HAP-1 (cell line): ENCODE results near the gene LMX1A.

Source experiments
- DNase-seq, 2 experiments: peaks; one replicate each; pipeline ENCODE4 v3.0.0-alpha.2; 2016 to 2020; ENCODE audit warnings: low spot score in 2 of 2
- H3K27me3 ChIP-seq: fragments of 250-450 bp; sonication (Bioruptor Pico); 2 replicates; pipeline ENCODE4 v1.5.1; 2020; ENCODE audit warnings: low read depth, mild to moderate bottlenecking, moderate library complexity
- H3K36me3 ChIP-seq: fragments of 250-450 bp; sonication (Bioruptor Pico); replicated peaks from 2 replicates; pipeline ENCODE4 v1.5.1; 2020; ENCODE audit warnings: mild to moderate bottlenecking
- H3K4me1 ChIP-seq: fragments of 250-450 bp; sonication (Bioruptor Pico); 2 replicates; pipeline ENCODE4 v1.5.1; 2020; ENCODE audit warnings: mild to moderate bottlenecking
- H3K4me3 ChIP-seq: fragments of 250-450 bp; sonication (Bioruptor Pico); 2 replicates; pipeline ENCODE4 v1.5.1; 2020; ENCODE audit warnings: mild to moderate bottlenecking, moderate library complexity
- H3K9me3 ChIP-seq: fragments of 250-450 bp; sonication (Bioruptor Pico); 2 replicates; pipeline ENCODE4 v1.5.1; 2020; ENCODE audit warnings: mild to moderate bottlenecking, moderate library complexity
- in situ Hi-C: fragments of 300-500 bp; cut with MboI; formaldehyde crosslinking; loops from 3 replicates; pipeline ENCODE4 v1.14.3; 2020; ENCODE audit warnings: low sequenced_read_pairs, inconsistent platforms, mixed read lengths

Gene LMX1A

DNA sequence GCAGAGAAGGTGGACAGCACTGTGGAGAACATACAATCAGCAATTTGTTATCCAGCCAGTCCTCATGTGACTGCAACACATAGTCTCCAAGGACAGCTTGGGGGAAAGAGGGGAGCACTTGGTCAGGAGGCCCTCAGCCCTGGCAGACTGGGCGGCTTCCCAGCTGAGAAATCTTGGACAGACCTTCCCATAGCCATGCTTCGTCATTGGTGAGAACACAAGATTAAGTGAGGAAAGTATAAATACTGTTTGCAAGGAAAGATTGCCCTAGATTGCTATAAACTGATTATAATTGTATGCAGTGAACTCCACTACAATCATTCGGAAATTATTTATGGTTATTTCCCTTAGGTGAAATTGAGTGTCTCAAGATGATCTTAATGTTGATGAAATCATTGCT, 131.5 kb downstream of the LMX1A start:
- in situ Hi-C loops, result no loop called here
- no peak overlapping the region for H3K4me3 ChIP-seq
- DNase-seq, result no peak

DNA sequence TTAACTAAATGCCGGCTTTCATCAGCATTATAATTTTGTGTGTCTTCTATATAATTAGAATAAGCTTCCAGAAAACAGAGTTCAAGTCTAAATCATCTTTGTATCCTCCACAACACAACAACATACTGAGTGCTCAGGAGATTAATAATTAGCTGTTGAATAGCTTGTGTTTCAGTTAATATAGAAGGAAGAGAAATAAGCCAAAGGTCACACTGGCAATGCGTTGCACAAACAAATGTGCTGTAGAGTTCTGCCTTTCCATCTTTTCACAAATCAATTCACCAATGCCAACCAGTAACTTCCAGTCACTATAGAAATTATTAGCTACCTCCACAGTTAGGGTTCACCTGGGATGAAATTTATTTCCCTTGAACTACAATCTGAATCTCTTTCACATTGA, 132.0 kb downstream of the LMX1A start:
- DNase-seq, result no peak
- Histone ChIP-seq H3K9me3 (no peaks in the 10 kb centered on the region), H3K4me1 (no peaks in the 10 kb centered on the region), H3K4me3 (no peak overlapping the region), H3K36me3 (no peaks in the 10 kb centered on the region), H3K27me3 (0 out of 2 replicates have a peak, but pooled peaks cover 2% of the 10 kb centered on the region)
- in situ Hi-C loops, result loop anchor here (25.0 kb wide), 1 partner anchor 112 kb away; no protein-coding TSS in a partner anchor

More for the DNA sequence above, 131.5 kb downstream of the LMX1A start:
- no peaks in the 10 kb centered on the region for H3K4me1 ChIP-seq
- H3K27me3 ChIP-seq, result 0 out of 2 replicates have a peak, but pooled peaks cover 2% of the 10 kb centered on the region
- no peaks in the 10 kb centered on the region for H3K36me3 ChIP-seq
- H3K9me3 ChIP-seq, result no peaks in the 10 kb centered on the region

DNA sequence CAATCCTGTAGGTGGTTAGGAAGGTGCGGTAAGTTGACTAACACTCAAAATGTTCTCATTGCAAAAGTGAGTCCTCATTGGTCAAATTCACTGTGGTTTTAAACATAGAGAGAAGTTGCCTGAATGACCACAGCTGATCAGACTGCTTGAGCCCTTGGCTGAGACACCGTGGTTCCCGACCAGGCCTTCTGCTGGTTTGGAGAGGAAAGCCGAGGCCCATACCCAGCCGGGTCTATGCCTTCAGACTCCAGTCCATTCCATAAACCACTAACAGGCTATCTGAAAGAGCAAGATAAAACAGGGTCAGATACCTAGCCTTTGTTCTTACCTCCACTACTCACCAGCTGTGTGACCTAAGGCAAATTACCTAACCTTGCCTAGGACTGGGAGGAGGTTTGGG, 133.9 kb downstream of the LMX1A start:
- no peaks in the 10 kb centered on the region for H3K4me1 ChIP-seq
- 0 out of 2 replicates have a peak, but pooled peaks cover 2% of the 10 kb centered on the region for H3K27me3 ChIP-seq
- DNase-seq, result no peak
- no peak overlapping the region for H3K4me3 ChIP-seq
- H3K36me3 ChIP-seq, result no peaks in the 10 kb centered on the region
- no peaks in the 10 kb centered on the region for H3K9me3 ChIP-seq
- in situ Hi-C loops, result loop anchor here (25.0 kb wide), 1 partner anchor 110 kb away; no protein-coding TSS in a partner anchor

DNA sequence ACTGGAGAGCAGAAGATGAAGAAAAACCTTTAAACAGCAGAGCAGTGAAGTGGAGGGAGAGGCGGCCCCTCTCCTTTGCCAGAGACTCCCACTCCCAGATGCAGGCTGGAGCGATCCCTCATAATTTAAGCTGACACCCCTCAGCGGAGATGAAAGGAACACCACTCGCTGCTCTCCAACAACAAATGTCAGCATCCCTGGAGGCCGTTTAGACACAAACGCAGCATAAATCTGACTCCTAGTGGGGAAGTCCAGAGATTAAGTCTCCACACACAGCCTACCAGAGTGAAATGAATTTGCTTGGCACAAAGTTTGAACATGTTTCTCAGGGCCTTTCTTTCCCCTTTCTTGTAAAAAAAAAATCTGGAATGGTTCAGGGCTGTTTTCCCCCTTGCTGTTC, 137.8 kb downstream of the LMX1A start:
- Histone ChIP-seq H3K27me3 (0 out of 2 replicates have a peak, but pooled peaks cover 2% of the 10 kb centered on the region), H3K4me3 (no peak overlapping the region)
- in situ Hi-C loops, result loop anchor here (25.0 kb wide), 1 partner anchor 106 kb away; no protein-coding TSS in a partner anchor

DNA sequence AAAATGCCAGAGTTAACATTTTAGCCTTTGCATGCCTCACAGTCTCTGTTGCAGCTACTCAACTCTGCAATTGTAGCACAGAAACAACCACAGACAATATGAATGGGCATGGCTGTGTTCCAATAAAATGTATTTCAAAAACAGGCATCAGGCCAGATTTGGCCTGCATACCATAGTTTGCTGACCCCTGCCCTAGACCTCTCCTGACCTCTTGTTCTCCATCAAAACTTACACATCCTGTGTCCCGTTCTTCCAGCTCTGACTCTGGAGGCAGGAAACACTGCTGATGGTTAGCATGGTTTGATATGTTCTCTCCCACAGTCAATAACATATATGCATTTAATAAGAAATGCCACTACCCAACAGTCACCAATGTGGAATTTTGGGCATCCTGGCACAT, 138.6 kb downstream of the LMX1A start:
- no peak for DNase-seq
- Histone ChIP-seq H3K9me3 (no peaks in the 10 kb centered on the region), H3K4me3 (no peak overlapping the region), H3K4me1 (no peaks in the 10 kb centered on the region), H3K27me3 (no peaks in the 10 kb centered on the region), H3K36me3 (no peaks in the 10 kb centered on the region)
- in situ Hi-C loops, result loop anchor here (25.0 kb wide), 1 partner anchor 106 kb away; no protein-coding TSS in a partner anchor

More for the DNA sequence above, 137.8 kb downstream of the LMX1A start:
- H3K4me1 ChIP-seq, result no peaks in the 10 kb centered on the region
- H3K9me3 ChIP-seq, result no peaks in the 10 kb centered on the region
- no peak for DNase-seq
- H3K36me3 ChIP-seq, result no peaks in the 10 kb centered on the region

DNA sequence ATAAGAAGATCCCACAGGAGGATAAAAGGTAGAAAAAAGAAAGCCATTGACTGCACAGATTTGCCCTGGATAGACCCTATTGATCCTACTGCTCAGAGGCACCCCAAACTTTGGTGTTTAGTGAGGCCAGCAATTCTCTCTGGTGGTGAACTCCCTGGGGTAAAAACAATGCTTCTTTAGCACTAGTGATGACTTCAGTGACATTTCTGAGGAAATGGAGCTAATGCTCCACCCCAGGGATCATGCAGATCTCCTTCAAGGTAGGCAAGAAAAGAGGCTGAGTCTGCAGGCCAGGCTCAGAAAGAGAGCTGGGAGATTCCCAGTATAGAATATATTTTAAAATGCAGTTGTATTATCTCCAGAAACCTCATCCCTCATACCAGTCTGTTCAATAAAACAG, 140.3 kb downstream of the LMX1A start:
- in situ Hi-C loops, result loop anchor here (25.0 kb wide), 1 partner anchor 104 kb away; no protein-coding TSS in a partner anchor
- Histone ChIP-seq H3K4me3 (no peak overlapping the region), H3K4me1 (no peaks in the 10 kb centered on the region), H3K36me3 (no peaks in the 10 kb centered on the region), H3K9me3 (no peaks in the 10 kb centered on the region), H3K27me3 (no peaks in the 10 kb centered on the region)
- no peak for DNase-seq

DNA sequence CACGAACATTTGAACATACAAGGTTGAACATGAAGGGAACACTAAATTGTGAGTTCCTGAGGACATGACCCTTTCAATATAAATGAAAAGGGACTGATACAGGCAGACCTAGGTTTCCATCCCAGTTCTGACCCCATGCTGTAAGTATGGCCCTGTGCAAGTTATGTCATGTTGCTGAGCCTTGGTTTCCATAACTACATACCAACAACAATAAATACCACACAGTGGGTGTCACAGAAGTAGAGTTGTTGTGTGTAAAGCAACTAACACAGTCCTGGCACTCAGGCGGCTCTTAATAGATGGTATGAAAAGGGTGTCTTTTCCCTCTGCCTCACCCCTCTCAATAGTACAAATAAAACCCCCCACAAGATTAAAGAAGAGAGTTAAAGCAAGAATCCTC, 140.8 kb downstream of the LMX1A start:
- no peak for DNase-seq
- no peaks in the 10 kb centered on the region for H3K9me3 ChIP-seq
- no peaks in the 10 kb centered on the region for H3K27me3 ChIP-seq
- H3K36me3 ChIP-seq, result no peaks in the 10 kb centered on the region
- H3K4me1 ChIP-seq, result no peaks in the 10 kb centered on the region
- in situ Hi-C loops, result loop anchor here (25.0 kb wide), 1 partner anchor 103 kb away; no protein-coding TSS in a partner anchor
- H3K4me3 ChIP-seq, result no peak overlapping the region

DNA sequence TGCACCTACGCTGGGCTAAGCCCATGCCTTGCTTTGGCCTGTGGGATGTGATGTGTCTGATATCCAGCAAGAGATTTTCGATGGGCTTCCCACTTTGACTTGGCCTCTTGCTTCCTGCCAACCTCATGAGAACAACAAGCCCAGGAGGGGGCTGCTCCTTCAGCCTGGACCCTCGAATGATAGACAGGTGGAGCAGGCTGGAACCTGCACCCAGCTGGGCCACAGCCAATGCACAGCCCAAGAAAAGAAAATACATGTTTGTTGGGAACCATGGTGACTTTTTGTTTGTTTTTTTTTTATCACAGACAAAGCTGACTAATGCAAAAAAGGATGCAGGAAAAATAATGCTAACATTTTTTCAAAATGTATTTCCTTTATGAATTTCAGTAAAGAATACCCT, 144.3 kb downstream of the LMX1A start:
- Histone ChIP-seq H3K4me3 (no peak overlapping the region), H3K27me3 (no peaks in the 10 kb centered on the region), H3K9me3 (no peaks in the 10 kb centered on the region), H3K4me1 (no peaks in the 10 kb centered on the region), H3K36me3 (no peaks in the 10 kb centered on the region)
- in situ Hi-C loops, result loop anchor here (25.0 kb wide), 1 partner anchor 100 kb away; no protein-coding TSS in a partner anchor
- no peak for DNase-seq

DNA sequence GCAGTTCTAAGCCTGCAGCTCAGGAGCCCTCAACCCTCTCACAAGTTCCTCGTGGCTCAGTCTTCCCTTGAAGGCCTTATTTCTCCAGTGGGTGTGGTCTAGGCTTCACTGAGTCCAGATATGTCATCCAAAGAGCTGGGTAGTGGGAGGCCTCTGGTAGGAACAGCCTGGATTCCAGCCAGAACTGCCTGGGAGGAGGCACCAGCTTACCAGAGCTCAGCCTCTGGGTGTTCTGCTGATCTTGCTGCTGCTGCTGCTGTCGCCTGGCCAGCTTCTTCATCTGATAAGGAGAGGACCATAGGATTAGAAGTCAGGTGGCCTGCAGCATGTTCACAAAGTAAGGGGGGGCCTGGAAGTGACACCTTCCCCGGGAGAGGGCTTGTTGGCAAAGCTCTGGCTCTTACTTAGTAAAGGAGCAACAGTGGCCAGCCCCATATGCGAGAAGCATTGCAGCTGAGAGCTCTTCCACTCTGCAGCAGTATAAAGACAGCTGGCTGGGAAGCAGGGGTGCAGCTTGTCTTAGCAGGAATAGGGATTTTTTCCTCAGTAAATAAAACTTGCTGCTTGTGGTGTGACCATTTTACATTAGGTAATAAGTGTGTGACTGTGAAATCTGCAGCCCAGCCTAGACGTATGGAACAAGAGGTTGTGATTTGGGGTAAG, 148.5 kb downstream of the LMX1A start:
- no peaks in the 10 kb centered on the region for H3K36me3 ChIP-seq
- in situ Hi-C loops, result loop anchor here (25.0 kb wide), 1 partner anchor 96 kb away; no protein-coding TSS in a partner anchor
- no peak for DNase-seq
- no peaks in the 10 kb centered on the region for H3K4me1 ChIP-seq
- H3K9me3 ChIP-seq, result no peaks in the 10 kb centered on the region
- no peaks in the 10 kb centered on the region for H3K27me3 ChIP-seq
- H3K4me3 ChIP-seq, result no peak overlapping the region

DNA sequence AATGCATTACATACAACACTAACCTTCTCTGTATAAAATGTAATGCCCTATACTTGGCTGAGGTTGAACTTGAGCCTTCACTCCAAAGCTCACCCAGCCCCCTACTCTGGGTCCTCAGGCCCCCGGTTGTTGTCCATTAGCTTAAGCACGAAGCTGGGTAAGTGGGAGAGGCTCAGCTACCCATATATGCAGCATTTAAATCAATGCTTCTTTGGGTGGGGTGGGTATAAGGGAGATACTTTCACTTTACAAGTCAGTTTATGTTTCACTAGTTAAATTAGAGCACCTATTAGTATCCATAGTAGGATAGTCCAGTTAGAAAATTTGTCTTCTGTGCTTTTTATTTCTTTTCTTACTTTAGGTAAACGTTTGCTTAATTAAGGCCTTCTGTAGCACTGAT, 151.4 kb downstream of the LMX1A start:
- H3K4me3 ChIP-seq, result no peak overlapping the region
- H3K4me1 ChIP-seq, result no peaks in the 10 kb centered on the region
- no peaks in the 10 kb centered on the region for H3K9me3 ChIP-seq
- H3K27me3 ChIP-seq, result no peaks in the 10 kb centered on the region
- in situ Hi-C loops, result loop anchor here (25.0 kb wide), 1 partner anchor 93 kb away; no protein-coding TSS in a partner anchor
- no peaks in the 10 kb centered on the region for H3K36me3 ChIP-seq
- no peak for DNase-seq

DNA sequence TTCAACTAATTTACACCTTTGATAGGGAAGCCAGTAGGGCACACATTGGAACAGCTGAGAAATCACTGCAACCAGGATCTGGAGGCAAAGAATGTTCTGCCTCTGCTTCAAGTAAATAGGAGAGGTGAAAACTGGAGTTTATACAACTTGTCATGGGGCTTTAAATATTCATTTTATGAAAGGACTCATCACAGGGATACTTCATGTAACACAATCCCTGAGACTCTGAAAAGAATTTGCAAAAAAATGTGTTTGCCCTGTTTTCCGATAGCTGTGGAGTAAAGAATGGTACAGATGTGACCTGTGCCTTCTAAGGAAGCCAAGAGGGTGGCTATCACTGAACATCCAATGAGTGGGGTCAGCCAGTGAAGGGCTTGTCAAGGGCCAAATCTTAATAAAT, 152.0 kb downstream of the LMX1A start:
- H3K9me3 ChIP-seq, result no peaks in the 10 kb centered on the region
- no peak overlapping the region for H3K4me3 ChIP-seq
- no peaks in the 10 kb centered on the region for H3K4me1 ChIP-seq
- no peaks in the 10 kb centered on the region for H3K27me3 ChIP-seq
- DNase-seq, result no peak
- no peaks in the 10 kb centered on the region for H3K36me3 ChIP-seq
- in situ Hi-C loops, result loop anchor here (25.0 kb wide), 1 partner anchor 92 kb away; no protein-coding TSS in a partner anchor

DNA sequence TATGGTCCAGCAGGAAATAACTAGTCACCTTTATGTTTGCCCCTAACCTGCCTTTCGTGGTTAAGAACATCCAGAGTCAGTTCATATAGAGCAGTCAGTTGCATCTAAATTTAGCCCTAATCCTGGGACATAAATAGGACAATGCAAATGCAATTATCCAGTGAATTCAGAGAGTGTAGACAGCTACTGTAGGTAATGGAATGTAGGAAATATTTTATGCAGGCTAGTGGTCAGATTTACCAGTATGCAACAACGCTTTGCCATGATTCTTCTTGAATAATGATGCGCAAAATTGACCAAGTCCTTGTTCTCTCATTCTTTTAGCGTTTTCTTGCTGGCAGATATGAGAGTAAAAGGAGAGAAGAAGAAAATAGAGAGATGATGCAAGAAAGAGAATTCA, 165.4 kb downstream of the LMX1A start:
- H3K36me3 ChIP-seq, result no peaks in the 10 kb centered on the region
- H3K4me3 ChIP-seq, result no peak overlapping the region
- H3K27me3 ChIP-seq, result peaks cover 12% of the 10 kb centered on the region
- in situ Hi-C loops, result no loop called here
- no peaks in the 10 kb centered on the region for H3K4me1 ChIP-seq
- H3K9me3 ChIP-seq, result no peaks in the 10 kb centered on the region
- no peak for DNase-seq

DNA sequence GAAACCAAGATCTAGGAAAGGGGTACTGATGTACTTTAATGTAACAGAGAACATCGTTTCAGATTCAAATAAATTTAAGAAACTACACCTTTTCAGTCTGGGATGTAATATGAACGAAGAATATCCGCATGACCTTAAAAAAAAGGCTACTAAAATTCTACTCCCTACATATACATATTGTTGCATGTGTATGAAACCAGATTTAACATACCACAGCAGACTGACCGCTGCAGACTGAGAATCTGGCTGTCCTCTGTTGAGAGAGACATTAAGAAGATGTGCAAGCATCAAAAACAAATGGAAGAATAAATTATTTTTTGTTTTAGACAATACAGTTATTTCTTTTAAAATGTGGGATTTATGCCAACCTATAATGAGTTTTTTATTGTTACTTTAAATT, 166.6 kb downstream of the LMX1A start:
- no peak for DNase-seq
- no peaks in the 10 kb centered on the region for H3K9me3 ChIP-seq
- H3K27me3 ChIP-seq, result peaks cover 10% of the 10 kb centered on the region
- no peaks in the 10 kb centered on the region for H3K4me1 ChIP-seq
- H3K36me3 ChIP-seq, result no peaks in the 10 kb centered on the region
- in situ Hi-C loops, result no loop called here
- H3K4me3 ChIP-seq, result no peak overlapping the region

DNA sequence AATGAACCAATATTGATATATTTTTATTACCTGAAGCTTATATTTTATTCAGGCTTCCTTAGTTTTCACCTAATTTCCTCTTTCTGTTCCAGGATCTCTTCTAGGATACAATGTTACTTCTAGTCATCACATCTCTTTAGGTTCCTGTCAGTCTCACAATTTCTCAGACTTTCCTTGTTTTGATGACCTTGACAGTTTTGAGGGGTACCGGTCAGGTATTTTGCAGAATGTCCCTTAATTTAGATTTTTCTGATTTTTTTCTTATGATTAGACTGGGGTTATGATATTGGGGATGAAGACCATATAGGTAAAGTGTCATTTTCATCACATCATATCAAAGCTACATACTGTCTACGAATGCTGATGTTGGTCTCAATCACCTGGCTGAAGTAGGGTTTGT, 167.5 kb downstream of the LMX1A start:
- Histone ChIP-seq H3K4me3 (no peak overlapping the region), H3K4me1 (no peaks in the 10 kb centered on the region), H3K36me3 (no peaks in the 10 kb centered on the region), H3K27me3 (peaks cover 10% of the 10 kb centered on the region), H3K9me3 (no peaks in the 10 kb centered on the region)
- no peak for DNase-seq
- in situ Hi-C loops, result no loop called here
